ENCODE results near the gene GRIP1.
A peak's percentile ranks its signal among the peaks of the same experiment; 100 is the strongest.

The GRIP1 gene

DNA sequence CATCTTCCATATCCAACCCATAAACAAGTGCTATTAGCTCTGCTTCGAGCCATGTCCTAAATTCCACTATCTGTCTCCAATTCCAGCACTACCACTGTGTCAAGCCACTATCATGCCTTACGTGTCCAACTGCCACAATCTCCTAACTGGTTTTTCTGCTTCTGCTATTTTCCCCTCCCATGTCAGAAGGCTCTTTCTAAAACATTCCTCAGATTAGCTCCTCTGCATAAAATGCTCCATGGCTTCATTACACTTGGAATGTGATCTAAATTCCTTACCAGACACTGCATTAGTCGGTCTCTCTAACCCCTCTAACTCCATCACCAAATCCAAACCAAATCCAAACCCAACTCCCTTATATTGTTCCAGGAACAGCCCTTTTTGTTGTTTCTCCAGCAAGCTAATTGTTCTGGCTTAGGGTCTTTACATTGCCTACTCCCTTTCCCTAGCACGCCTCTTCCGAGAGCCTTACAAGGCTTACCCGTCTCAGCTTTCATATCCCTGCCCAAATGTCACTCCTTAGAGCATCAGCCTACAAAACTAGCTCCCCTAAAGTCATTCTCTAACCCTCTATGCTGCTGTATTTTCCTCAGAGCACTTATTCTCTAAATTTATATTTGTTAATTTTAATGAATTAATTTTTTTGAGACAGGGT is 236.8 kb downstream of the GRIP1 start:
- DNase-seq, result no peak

DNA sequence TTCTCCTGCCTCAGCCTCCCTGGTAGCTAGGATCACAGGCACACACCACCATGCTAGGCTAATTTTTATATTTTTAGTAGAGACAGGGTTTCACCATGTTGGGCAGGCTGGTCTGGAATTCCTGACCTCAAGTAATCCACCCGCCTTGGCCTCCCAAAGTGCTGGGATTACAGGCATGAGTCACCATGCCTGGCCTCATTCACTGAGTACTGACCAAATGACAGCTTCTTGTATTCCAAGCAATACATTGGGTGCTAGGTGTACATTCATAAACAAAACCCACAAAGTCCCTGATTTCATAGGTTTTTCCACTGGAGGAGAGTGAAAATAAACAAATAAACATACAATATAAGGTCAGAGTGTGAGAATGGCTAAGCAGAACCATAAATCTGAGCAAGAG is 240.3 kb downstream of the GRIP1 start:
- no peak for DNase-seq

DNA sequence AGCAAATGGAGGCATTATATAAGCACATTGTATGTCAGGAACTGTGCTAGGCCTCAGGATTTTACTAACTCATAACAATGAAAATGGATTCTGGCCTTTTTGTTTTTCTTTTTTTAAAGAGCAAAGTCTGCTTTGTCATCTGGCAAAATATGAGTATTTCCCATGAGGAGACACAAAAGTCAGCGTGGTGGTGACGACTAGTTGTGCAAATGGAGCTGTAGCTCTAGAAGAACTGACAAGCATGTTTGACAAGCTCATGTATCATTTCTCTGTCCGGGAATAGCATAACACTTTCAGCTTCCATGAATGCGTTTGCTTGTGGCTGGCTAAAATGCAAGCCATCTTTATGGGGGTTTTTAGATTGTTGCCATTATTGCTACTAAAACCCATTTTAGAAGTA is 248.8 kb downstream of the GRIP1 start:
- DNase-seq, result no peak

DNA sequence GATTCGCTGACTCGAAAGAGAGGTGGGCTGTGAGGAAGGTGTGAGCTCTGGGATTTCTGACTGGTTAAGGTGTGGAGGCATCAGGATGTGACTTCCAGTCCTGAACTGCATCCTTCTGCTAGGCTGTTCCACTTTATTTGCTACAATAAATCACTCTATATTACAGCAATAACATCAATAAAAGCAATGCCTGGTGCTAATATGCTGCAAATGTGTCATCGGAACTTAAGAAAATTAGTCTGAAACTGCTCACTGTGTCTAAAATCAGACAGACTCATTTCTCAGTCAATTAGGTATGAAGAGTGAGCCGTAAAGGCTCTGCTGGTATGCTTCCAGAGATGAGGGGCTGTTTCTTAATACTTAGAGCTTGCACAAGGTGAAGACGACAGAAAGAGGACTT is 250.0 kb downstream of the GRIP1 start:
- DNase-seq, result no peak

DNA sequence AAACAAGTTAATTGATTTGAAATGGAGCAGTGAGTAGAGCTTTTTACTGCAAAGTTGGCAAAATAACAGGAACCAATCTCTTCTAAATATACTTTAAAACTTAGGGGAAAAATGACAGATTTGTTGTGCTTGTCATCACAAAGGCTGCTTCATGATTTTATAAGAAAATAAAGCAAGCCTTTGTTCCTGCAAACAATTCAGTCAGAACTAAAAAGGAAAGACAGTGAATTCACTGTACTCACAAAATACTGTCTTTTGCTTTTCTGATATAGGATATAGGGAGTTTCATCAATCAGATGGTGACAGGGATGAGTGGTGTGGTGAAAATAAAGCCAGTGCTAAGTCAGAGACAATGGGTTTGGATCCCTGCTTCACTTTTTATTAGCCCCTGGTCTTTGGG is 250.6 kb downstream of the GRIP1 start:
- no peak for DNase-seq

DNA sequence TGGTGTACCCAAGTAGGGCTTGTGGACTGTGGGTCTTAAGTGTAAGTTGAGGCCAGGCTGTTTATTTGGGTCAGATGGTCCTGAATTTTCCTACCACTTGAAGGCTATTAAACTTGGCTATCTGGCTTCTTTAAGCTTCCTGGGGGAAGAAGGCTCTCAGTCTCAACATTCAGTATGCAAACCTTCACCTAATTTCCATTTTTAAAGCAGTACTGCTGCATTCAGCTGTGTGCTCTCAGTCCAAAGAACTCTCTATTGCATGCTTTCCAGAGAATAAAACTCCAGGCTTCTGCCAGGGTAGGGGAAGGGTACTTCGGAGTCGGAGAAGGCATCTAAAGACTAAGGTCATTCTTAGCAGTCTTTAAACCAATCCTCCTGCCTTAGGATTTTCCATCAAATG is 252.2 kb downstream of the GRIP1 start:
- DNase-seq, result no peak

DNA sequence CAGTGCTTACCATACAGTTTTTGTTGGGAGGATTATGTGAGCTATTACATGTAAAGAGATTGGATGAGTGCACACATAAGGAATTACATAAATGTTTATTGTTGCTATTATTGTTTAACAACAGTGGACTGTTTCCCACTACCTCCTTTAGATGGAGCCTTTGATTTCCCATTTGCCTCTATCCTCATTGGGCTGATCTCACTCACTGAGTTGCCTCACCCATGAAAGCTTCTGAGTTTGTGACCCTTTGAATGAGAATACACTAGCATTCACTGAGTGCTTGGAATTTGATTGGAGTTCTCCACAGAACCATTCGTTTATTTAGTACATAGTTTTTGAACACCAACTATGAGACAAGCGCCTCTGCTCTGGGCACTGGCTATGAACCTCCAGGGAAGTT is 255.6 kb downstream of the GRIP1 start:
- DNase-seq, result no peak

DNA sequence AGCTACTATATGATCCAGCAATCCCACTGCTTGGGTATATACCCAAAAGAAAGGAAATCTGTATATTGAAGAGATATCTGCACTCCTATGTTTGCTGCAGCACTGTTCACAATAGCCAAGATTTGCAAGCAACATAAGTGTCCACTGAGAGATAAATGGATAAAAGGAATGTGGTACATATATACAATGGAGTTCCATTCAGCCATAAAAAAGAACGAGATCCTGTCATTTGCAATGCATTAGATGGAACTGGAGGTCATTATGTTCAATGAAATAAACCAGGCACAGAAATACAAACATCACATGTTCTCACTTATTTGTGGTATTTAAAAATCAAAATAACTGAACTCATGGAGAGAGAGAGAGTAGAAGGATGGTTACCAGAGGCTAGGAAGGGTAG is 260.0 kb downstream of the GRIP1 start:
- DNase-seq, result no peak

DNA sequence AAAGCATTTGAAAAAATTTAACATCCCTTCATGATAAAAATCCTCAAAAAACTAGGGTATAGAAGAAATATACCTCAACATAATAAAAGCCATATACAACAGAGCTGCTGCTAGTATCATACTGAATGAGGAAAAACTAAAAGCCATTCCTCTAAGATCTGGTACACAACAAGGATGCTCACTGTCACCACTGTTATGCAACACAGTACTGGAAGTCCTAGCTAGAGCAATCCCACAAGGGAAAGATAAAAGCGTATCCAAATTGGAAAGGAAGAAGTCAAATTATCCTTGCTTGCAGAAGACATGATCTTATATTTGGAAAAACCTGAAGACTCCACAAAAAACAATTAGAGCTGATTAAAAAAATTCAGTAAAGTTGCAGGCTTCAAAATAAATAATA is 261.7 kb downstream of the GRIP1 start:
- no peak for DNase-seq

DNA sequence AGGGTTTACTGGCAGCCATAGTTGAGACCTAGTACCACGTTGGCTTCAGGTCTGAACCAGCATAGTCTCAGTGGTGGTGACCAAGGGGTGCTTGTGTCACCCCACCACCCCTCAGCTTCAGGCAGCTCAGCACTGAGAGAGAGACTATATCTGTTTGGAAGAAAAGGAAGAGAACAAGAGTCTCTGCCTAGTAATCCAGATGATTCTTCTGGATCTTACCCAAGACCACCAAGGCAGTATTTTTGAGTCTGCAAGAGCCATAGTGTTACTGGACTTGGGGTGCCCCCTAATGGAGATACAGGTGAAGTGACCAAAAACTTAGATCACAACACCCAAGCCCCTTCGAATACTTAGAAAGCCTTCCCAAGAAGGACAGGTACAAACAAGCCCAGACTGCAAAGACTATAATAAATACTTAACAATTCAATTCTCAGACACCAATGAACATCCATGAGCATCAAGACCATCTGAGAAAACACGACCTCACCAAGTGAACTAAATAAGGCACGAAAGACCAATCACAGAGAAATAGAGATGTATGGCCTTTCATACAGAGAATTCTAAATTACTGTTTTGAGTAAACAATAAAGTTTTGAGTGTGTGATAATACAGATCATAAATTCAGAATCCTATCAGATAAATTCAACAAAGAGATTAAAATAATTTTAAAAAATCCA is 269.5 kb downstream of the GRIP1 start:
- DNase-seq, result peak; percentile 7

DNA sequence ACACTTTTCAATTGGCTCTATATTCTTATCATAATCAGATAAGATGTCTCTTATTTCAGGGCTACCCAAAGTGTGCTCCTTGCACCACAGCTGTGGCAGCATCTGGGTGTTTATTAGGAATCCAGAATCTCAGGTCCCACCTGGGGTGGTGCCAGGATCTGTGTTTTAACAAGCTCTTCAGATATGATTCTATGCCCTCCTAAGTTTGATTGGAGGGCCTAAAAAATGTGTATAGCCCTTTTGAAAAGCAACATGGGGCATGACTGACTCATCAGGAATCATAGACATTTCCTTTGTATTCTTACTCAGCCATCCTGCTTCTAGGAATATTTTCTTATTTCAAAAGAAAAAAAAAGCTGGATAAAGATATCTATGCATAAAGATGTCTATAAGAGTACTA is 273.5 kb downstream of the GRIP1 start:
- DNase-seq, result no peak

DNA sequence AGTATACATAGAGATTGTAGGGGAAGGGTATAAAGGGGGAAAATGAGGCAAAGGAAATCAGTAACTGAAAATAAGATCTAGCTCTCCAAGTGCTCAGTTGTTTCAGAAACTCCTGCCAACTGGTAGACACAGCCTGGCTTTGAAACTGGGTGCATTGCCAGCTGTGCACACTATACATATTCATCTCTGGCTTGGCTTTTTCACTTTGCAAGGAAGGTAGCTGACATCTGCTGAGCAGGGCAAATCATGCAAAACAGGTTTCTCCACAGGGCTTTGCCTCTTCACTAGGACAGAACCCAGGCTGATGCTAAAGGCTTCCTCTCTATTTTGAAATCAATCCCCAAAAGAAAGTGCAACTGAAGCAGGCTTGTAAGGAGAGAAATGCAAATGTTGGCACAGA is 275.1 kb downstream of the GRIP1 start:
- no peak for DNase-seq

DNA sequence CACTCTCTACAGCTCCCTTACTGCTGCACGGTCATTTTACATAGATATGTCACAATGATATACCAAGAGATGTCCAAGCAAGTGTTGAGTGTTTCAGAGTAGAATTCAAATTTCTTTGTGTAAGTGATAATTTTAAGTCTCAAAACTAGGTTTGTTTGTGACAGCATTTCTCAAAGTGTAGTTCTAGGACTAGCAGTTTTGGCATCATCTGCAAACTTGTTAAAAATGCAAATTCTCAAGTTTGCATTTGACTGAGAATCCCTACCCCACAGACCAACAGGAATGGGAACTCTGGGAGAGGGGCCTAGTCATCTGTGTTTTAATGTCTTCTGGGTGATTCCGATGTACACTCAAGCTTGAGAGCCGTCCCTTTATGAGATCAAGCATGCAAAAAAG is 279.0 kb downstream of the GRIP1 start:
- DNase-seq, result no peak

DNA sequence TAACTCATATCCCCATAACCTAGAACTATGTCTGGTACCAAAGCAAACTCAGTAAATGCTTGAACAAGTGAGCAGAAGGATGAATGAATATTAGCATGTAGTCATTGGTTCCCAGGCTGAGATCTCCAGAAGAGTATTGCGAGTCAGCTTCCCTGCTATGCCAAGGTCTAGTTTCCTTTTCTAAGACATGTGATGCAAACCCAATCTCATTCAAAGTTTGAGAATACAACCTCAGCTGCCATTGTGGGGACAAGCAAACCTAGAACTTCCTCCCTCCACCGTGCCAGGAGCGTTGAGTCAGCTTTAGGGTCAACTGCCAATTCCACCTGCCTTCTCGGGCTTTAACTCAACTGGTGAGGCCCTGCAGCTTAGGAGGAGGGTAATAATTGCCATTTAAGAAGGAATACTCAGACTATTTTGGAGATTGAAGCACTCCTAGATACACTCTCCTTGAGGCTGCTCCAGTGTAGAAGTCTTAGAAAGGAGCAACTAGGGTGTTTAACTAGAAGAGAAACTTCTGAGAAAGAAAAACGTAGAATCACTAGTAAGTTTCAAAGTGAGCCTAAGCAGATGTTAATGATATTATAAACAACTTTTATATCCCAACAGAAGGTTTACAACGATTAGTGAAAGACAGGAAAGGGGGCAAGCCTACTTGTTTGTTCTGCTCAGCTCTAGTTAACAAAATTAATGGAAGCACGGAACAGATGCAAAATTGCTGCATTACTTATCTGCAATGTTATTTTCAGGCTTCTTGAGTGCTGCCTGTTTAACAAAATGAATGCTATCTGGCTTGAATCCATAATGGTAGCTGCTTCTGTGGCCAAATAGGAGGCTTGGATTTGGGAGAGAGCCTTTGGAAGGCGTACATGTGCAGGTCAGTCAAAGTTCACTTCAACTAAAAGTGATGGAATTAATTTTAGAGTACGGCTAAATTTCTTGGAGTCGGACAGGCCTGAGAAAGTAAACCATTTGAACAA is 279.7 kb downstream of the GRIP1 start:
- no peak for DNase-seq

DNA sequence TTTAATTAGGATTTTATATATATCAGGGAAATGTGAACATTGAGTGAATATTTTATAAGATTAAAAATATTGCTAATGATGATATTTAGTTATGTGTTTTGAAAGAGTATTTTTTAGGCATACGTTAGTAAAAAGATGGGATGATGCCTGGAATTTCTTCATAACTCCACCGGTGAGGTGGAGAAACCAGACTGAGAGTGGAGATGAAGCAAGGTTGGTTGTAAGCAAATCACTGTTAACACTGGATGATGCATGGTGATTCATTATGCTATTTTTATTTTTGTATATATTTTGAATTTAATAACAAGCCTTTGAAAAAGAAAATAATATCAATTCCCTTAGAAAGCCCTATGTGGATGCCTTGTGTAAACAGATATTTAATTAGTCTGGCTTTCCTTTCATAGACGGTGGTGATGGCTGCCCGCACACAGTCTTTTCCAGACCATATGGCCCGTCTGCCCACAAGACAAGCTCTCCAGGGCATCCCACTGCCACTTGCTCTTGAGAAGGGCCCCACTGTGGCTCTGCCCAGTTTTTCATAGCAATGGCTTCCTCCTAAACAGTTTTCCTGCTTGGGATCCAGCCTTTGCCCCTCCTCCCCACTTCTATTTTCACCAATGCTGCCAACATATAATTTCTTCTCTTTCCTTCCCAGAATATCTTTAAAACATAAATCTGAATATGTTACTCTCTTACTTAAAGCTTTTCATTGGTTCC is 281.1 kb downstream of the GRIP1 start:
- DNase-seq, result no peak

DNA sequence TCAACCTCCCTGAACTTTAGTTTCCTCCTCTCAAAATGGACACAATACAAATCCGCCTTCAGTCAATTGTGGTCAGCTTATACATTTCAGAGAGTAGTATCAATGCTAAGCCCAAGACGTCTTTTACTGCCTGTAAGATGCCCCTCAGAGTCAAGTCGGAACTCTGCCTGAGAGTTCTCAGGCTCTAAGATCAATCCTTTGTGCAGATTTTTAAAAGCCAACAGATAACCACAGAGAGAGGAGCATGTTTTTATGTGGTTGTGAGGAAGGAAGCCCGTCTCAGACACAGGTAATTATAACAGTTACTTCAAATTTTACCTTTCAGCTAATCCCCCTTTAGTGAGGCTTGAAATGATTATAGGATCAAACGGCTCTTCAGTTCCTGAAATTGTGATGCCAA is 285.0 kb downstream of the GRIP1 start:
- no peak for DNase-seq

DNA sequence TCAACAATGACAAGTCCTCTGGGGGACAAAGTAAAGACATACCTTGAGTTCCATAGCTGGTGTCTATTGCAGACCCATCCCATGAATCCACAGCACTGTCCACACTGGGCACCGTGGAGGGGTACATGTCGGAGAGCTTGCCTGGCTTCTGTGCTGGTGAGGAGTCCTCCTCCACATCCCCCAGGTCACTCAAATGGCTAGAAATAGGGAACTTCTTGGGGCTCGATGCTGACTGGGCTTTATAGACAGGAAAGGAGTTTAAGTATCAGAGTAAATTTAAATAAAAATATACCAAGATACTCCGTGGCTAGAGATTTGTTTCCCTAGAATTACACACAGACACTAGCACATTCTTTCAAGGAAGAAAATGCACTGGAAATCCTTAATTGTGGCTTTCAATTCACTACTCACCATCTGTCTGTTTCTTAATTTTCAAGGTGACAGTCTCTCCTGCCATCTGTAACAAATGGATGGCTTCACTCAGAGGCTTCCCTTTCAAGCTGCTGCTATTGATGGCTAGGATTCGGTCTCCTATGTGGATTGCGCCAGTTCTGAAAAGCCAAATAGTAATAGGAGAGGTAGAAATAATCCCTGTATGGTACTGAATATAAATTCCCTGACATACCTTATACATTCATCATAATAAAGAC is 286.5 kb downstream of the GRIP1 start:
- no peak for DNase-seq

DNA sequence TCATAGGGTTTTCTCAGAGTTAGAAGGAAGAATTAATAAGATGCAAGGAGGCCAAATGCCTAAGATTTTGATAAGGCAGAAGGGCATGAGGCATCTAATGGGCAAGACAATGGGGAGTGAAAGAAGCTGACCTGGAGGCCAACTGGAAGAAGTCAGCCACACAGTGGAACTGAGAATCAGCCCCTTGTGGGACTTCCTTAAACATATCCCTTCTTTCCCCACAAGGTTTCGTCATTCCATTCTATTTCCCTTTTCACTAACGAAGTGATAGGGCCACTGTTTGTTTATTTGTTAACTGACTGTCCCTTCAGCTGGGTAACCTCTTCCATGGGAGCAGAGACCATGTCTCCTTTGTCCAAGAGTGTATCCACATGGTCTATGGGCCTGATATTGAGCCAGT is 290.4 kb downstream of the GRIP1 start:
- no peak for DNase-seq

DNA sequence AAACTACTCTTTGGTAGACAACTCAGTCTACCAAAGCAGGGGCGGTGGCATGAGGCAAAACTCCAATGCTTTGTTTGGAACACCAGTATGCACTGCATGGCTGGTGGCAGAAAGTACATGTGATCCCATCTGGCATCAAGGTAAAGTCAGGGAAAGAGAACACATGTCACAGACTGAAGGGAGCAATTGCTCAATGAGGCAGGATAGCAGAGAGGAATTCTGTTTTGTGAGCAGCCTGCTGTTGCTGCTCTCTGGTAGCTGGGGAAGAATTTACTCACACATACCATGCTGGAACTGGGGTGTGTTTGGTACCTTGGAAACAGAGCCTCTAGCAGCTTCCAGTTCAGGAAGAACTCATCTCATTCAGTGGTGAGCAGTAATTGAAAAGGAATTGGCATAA is 291.8 kb downstream of the GRIP1 start:
- no peak for DNase-seq

DNA sequence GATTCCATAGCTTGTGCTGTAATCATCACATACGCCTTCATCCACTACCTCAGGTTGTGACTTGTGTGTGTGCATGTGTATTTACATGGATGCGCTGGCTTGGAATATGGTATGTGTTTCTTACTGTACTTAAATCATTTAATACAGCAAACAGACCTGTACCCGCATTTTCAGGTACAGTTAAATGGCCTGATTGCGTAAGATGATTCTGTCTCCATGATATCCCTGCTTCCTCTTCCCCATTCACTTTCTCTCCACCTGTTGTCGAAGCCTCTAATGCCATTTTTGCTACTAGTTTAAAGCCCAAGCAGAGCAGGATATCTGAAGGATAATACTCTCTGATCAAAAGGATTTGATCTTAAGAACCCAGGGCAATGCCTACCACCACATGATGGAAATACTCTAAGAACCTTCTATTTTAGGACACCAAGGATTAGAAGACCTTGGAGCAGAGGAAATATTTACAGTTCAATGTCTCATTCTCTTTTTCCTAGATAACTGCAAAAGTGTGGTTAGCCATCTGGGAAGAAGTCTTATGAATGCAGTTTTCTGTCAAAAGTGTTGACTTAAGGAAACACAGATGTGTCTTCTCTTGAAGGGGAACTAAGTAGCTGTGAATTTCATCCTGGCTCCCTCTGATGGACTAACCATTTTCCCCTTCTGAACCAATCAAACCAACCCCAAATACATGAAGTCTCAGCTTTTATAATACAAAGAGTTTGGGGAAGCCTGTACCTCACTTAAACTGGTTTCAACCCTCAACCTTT is 297.9 kb downstream of the GRIP1 start:
- DNase-seq, result no peak

DNA sequence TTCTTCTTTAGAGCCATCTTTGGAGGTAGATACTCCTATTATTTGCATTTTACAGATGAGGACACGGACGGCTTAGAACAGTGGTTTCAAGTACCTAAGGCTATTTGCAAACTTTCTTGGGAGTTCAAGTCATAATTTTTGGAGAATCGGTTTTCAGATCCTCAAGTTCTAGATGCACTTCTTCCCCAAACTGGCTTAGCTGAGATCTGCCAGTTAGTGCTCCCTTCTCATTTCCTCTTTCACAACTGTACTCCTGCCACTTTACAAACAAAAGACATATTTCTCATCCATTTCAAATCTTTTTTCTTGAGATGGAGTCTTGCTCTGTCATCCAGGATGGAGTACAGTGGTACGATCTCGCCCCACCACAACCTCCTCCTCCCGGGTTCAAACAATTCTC is 299.3 kb downstream of the GRIP1 start:
- DNase-seq, result no peak

DNA sequence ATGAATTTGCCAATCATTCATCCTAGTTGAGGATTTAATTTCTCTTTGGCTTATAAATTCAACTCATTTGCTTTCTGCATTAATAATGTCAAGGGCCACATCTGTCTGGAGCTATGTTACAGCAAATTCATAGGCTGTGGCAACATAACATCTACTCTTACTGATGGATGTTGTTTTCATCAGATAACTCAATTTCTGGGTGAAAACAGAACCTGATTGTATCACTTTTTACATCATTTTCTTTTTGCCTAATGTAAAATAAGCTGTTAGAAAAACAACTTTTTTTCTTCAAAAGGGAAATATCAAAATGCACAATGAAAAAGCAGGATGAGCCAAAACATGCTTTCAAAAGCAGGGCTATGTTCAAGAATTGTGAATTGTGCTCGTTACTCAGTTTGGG is 303.3 kb downstream of the GRIP1 start:
- no peak for DNase-seq
